T47D (cell line): ENCODE measurements around the gene FMNL1.
A peak's percentile ranks its signal among the peaks of the same experiment; 100 is the strongest.

Source experiments
- DNase-seq, 2 experiments: peaks; one replicate each; pipeline versions ENCODE4 v3.0.0 to v3.0.0-alpha.2; 2011 to 2012; ENCODE audit warnings: low read depth in 1 of 2, low spot score in 1 of 2
- JUND ChIP-seq: IDR thresholded peaks from 2 replicates; pipeline ENCODE4 v1.6.1; 2012; ENCODE audit warnings: low read depth
- in situ Hi-C: cut with HindIII; loops from 2 replicates; pipeline ENCODE4 v1.10.0; 2016; ENCODE audit warnings: low sequenced_read_pairs, low pct_unique_long_range_greater_than_20kb

The FMNL1 gene, protein sequence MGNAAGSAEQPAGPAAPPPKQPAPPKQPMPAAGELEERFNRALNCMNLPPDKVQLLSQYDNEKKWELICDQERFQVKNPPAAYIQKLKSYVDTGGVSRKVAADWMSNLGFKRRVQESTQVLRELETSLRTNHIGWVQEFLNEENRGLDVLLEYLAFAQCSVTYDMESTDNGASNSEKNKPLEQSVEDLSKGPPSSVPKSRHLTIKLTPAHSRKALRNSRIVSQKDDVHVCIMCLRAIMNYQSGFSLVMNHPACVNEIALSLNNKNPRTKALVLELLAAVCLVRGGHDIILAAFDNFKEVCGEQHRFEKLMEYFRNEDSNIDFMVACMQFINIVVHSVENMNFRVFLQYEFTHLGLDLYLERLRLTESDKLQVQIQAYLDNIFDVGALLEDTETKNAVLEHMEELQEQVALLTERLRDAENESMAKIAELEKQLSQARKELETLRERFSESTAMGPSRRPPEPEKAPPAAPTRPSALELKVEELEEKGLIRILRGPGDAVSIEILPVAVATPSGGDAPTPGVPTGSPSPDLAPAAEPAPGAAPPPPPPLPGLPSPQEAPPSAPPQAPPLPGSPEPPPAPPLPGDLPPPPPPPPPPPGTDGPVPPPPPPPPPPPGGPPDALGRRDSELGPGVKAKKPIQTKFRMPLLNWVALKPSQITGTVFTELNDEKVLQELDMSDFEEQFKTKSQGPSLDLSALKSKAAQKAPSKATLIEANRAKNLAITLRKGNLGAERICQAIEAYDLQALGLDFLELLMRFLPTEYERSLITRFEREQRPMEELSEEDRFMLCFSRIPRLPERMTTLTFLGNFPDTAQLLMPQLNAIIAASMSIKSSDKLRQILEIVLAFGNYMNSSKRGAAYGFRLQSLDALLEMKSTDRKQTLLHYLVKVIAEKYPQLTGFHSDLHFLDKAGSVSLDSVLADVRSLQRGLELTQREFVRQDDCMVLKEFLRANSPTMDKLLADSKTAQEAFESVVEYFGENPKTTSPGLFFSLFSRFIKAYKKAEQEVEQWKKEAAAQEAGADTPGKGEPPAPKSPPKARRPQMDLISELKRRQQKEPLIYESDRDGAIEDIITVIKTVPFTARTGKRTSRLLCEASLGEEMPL

DNA sequence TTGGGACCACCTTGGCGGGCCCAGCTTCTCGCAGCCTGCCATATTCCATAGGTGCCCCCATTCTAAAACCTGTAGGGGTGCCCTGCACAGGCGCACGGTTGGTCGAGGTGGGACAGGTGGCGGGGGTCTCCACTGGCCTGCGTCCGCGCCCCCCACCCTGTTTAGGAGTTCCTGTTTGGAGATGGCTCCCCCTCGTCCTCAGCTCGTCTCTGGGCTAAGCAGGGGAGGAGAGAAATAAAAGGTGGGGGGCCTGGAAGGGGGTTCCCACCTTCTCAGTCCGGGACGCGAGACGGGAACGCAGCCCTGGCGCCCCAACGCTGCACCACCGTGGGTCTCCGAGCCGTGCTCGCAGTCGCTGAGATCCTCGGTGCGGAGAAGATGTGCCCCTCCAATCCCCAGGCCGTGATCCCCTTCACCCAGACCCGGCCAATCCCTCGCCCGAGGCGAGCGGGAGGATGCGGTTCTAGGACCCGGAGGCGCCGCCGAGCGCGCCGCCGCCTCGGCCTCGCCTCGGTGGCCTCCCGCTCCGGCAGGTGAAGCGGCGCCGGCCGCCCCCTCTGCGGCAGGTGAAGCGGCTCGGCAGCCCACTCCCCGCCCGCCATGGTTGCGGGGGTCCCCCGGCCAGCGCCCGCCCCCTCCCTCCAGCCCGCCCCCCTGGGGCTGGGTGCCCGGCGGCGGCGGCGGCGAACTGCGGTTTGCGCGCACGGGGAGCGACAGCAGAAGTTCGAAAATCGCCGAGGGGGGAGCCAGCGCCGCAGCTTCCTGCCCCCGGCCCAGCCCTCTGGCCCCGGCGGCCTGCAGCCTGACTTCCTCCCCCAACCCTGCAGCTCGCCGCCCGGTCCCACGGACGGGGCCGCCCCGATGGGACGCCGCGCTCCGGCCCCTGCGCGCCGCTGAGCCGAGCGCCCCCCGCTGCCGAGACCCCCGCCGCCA is at the start of gene FMNL1:
Gene FMNL1, plus strand, starts transcription at position 805 of the 933 bp plus-strand sequence. CDS start 240 bp downstream, outside the sequence.
- TF ChIP-seq JUND: no peak
- in situ Hi-C loops: no loop called here
- peak in 1 of 2 experiments; percentile 56 for DNase-seq

DNA sequence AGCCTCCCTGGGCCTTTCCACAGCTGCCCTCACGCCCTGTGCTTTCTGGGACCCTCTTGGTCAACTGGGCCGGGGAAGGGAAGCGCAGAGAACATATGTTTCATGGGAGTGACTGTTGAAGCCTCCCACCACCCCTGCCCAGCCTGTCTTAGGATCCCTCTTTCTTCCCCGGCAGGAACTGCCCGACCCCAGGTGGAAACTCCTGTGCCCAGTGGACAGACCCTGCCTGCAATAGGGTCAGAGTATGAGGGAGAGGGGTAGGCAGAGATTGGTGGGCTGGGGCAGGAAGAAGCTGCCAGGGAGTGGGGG is 49.5 kb upstream of the FMNL1 start:
- DNase-seq: no peak
- in situ Hi-C loops: no loop called here
- TF ChIP-seq JUND: no peak

DNA sequence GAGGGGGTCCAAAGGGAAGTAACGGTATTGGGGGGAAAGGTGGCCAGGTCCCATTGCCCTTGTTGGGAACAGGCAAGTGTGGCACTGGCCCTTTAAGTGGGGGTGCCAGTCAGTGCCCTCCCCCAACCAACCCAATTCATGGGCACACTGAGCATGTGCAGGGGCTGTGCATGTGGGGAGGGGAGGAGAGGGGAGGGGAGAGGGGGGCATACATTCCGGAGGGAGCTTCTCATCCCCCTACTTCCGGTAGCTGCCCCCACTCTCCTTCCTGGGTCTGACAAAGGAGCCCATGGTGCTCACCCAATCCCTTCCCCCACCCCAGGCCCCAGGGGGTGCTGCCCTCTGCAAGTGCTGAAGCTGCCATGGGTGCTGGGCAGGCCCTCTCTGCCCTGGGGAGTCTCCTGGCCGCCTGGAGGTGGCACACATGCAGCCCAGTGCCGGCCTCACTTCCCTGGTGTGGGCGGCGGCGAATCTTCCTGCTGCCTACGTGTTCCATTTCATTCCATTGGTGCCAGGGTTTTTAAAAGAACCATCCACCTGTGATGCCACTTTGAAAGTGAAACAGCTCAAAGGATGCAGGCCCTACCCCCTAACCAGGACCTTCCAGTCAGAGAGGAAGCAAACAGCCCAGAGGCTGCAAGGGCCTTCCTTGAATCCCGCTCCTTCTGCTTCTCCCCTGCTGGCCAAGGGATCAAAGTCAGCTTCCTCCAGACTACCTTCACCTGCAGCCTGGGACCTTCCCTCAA is 49.0 kb upstream of the FMNL1 start:
- in situ Hi-C loops: no loop called here
- peak; percentile 54 to 98 for DNase-seq
- TF ChIP-seq JUND: no peak

DNA sequence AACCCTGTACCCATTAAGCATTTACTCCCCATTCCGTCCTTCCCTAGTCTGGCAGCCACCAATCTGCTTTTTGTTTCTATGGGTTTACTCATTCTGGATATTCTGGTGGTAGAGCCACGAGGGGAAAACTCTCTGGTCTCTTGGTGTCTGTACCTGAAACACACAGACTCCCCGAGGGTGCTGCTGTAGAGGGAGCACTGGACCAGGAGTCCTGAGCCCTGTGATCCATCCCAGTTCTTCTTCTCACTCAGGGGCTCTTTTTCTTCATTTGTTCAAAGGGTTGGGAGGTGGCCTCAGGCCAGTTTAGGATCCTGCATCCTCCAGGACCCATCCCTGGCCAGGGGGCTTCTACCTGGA is 45.9 kb upstream of the FMNL1 start:
- in situ Hi-C loops: no loop called here
- no peak for DNase-seq
- TF ChIP-seq JUND: no peak

DNA sequence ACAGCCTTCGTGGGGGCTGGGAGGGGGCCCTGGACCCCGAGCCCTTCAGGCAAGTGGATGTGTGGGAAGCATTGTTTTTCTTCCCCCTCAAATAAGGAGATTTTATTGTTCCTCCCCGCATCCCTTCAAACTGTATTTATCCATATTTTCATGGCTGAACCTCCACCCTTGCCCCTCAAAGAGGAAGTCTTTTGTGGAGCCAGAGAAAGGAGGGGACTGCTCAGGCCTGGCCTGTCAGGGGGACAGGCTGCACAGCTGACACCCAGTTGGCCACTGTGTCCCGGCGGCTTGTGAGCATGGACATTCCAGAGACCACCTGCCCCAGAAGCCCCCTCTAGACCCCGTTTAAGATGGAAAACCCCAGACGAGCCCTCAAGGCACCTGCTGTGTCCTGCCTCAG is 44.1 kb upstream of the FMNL1 start:
- in situ Hi-C loops: no loop called here
- no peak for DNase-seq
- TF ChIP-seq JUND: no peak

DNA sequence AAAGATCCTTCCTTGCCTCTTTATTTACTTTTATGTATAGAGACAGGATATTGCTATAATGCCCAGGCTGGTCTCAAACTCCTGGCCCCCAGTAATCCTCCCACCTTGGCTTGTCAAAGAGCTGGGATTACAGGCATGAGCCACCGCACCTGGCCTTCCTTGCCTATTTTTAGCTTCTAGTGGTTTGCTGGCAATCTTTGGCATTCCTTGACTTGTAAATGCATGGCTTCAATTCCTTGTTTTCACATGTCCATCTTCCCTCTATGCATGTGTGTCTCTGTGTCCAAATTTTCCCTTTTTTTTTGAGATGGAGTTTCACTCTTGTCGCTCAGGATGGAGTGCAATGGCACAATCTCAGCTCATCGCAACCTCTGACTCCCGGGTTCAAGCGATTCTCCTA is 37.5 kb upstream of the FMNL1 start:
- in situ Hi-C loops: no loop called here
- no peak for TF ChIP-seq JUND
- no peak for DNase-seq

DNA sequence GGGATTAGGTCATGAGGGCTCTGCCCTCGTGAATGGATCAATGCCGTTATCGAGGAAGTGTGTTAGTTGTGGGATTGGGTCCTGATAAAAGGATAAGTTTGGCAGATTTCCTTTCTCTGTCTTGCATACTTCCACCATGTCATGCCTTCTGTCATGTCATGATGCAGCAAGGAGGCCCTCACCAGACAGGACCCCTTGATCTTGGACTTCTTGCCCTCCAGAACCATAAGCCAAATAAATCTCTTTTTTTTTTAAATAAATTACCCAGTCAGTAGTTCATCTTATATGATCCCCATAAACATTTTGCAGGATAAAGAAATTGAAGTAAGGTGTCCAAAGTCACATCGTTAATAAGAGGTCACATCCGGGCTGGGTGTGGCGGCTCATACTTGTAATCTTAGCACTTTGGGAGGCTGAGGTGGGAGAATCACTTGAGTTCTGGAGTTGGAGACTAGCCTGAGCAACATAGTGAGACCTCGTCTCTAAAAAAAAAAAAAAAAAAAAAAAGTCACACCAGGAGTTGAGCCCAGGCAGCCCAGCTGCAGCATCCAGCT is 34.8 kb upstream of the FMNL1 start:
- DNase-seq: no peak
- TF ChIP-seq JUND: no peak
- in situ Hi-C loops: no loop called here

DNA sequence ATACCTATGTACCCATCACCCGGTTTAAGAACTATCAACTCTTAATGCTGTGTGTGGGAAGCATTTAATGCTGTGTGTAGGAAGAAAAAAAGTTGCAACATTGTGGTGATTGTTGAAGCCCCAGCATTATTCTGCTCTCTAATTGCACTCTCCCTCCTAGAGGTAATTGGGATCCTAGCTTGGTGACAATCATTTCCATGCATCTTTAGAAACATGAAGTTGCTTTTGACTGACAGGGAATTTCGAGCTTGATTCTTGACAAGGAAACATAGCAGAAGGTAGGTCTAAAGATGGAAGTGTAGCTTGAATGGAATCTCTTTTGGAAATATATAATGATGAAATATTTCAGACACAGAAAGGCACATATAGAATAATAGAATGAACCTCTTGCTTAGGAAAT is 32.7 kb upstream of the FMNL1 start:
- no peak for DNase-seq
- in situ Hi-C loops: no loop called here
- TF ChIP-seq JUND: no peak

DNA sequence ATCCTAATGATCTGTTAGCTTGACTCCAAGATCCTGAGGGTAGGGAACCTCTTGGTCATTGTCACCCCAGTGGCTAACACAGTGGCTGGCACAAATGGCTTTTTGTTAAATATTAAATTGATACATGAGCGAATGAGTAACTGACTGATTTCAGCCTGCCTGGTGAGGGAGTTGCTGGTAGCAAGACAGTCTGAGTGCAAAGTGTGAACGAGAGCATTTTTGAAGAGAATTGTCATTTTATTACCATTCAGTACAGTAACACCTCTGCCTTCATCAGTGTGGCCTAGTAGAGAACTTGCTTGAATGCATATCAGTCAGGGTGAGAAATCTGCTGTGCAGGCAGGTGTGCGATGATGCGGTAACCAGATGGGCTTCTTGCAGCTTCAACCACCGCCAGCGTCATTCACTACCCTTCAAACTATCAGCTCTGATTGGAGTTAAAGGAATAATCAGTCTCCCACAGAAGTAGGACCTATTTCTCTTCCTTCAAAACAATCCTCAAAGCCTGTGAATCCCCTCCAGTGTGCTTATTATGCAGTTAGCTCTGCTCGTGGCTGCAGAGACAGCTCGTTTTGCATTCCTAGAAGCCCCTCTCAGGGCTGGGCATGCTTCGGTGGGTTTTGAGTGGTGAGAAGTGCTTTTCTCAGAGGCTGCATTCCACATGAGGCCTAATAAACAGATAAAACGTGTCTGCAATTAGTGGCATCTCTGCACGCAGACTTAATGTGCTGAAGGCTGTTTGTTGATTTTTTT is 31.0 kb upstream of the FMNL1 start:
- DNase-seq: no peak
- in situ Hi-C loops: no loop called here
- no peak for TF ChIP-seq JUND

DNA sequence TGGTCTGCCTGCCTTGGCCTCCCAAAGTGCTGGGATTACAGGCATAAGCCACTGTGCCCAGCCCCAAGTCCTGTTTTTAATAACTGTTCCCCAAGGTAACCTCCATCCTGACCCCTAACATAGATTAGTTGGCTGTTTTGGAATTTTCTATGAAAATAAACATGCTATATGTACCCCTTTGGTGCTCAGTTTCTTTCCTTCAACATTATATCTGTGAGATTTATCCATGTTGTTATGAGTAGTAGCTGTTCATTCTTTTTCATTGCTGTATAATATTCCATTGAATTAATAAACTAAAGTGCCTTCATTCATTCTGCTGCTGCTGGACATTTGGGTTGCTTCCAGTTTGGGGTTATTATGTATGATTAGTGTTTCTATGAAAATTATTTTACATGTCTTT is 26.3 kb upstream of the FMNL1 start:
- DNase-seq: no peak
- in situ Hi-C loops: no loop called here
- TF ChIP-seq JUND: no peak

DNA sequence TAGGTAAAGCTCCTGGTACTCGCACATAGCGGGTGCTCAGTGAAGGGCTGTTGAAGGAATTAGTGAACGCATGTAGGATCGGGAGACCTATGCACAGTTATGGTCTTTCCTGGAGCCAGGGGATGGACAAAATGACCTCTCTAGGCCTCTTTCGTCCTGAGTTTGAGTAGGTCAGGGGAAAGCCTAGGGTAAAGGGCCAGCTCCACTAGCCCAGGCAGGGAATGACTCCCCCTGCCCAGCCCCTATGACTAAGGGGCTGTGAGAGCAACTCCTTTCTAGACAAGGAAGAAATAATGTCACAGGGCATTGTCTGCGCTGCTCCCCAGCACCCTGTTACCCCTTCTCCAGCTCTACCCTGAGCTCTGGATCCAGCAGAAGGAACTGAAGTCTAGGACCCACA is 24.6 kb upstream of the FMNL1 start:
- in situ Hi-C loops: no loop called here
- DNase-seq: no peak
- no peak for TF ChIP-seq JUND
